Smooth muscle cell (in vitro differentiated cells): ENCODE results near the gene ANKRD33B. TPM values are rescaled to one million over a fixed set of nuclear protein-coding genes. Genes with fewer than 3 reads are reported as not detected.

Source experiments
- DNase-seq: peaks from one replicate; lab custom pipeline; 2025; ENCODE audit not compliant: unreplicated experiment; lab: John Stamatoyannopoulos, UW
- H2AFZ ChIP-seq: fragments of 200-600 bp; sonication (generic); 2 replicates; pipeline ENCODE4 v1.6.0; 2016; ENCODE audit warnings: antibody characterized with exemption, low read depth, mild to moderate bottlenecking
- H3F3A ChIP-seq: fragments of 200-600 bp; sonication (generic); 2 replicates; pipeline ENCODE4 v1.6.0; 2017; ENCODE audit warnings: antibody characterized with exemption, low read depth
- H3K27ac ChIP-seq: fragments of 200-600 bp; sonication (generic); 2 replicates; pipeline ENCODE4 v1.5.1; 2016; ENCODE audit warnings: low read depth, mild to moderate bottlenecking
- H3K27me3 ChIP-seq: fragments of 200-600 bp; sonication (generic); 2 replicates; pipeline ENCODE4 v1.6.1; 2016; ENCODE audit warnings: low read depth, mild to moderate bottlenecking
- H3K36me3 ChIP-seq: fragments of 200-600 bp; sonication (generic); 2 replicates; pipeline ENCODE4 v1.5.1; 2016; ENCODE audit warnings: low read depth
- H3K4me1 ChIP-seq: fragments of 200-600 bp; sonication (generic); 2 replicates; pipeline ENCODE4 v1.5.1; 2016; ENCODE audit warnings: low read depth
- H3K4me2 ChIP-seq: fragments of 200-600 bp; sonication (generic); 2 replicates; pipeline ENCODE4 v1.6.0; 2016; ENCODE audit warnings: mild to moderate bottlenecking
- H3K4me3 ChIP-seq: fragments of 200-600 bp; sonication (generic); 2 replicates; pipeline ENCODE4 v1.5.1; 2016; ENCODE audit warnings: mild to moderate bottlenecking
- H3K79me2 ChIP-seq: fragments of 200-600 bp; sonication (generic); 2 replicates; pipeline ENCODE4 v1.6.0; 2016; ENCODE audit warnings: low read depth, mild to moderate bottlenecking
- H3K9ac ChIP-seq: fragments of 200-600 bp; sonication (generic); 2 replicates; pipeline ENCODE4 v1.6.0; 2016; ENCODE audit warnings: low read depth
- H3K9me3 ChIP-seq: fragments of 200-600 bp; sonication (generic); replicated peaks from 2 replicates; pipeline ENCODE4 v1.5.1; 2016; ENCODE audit warnings: low read depth
- H4K20me1 ChIP-seq: fragments of 200-600 bp; sonication (generic); 2 replicates; pipeline ENCODE4 v1.6.0; 2016; ENCODE audit warnings: low read depth
- CTCF ChIP-seq: fragments of 200-600 bp; sonication (generic); IDR thresholded peaks from 2 replicates; pipeline ENCODE4 v1.5.1; 2017; ENCODE audit warnings: borderline replicate concordance, mild to moderate bottlenecking, antibody characterized with exemption; ENCODE audit not compliant: insufficient read depth, poor library complexity, severe bottlenecking
- WGBS: methylation state at CpG from one replicate; pipeline ENCODE4 v1.1.7; 2016; ENCODE audit warnings: low lambda C conversion rate; 5-methylcytosine and 5-hydroxymethylcytosine counted together
- polyA plus RNA-seq: library from polyadenylated mRNA; unstranded; fragments of >200 nt; fragmentation: Nextera tagmentation; extraction: Ambion mirVana; gene quantifications from 2 replicates; pipeline ENCODE4 v1.2.1, GENCODE V29; 2016
- total RNA-seq: library from RNA; depleted of rRNA; stranded (reverse); fragments of >200 nt; gene quantifications from 2 replicates; pipeline ENCODE4 v1.2.3, GENCODE V29; 2014

The ANKRD33B gene
- total and polyA plus RNA-seq, 2 experiments from 2014 or later = 1.2 to 2.2 TPM

GRCh38 chr5:10672146-10673016 lies 108.5 kb downstream of the ANKRD33B start:
- DNase-seq = no peak
- Histone ChIP-seq H3K79me2 (no peaks in the 10 kb centered on the region), H3K9ac (no peak overlapping the region), H2AFZ (no peak overlapping the region), H3K27me3 (no peaks in the 10 kb centered on the region), H3F3A (no peaks in the 10 kb centered on the region), H3K4me1 (no peaks in the 10 kb centered on the region), H3K4me3 (no peak overlapping the region), H3K27ac (no peak overlapping the region), H3K4me2 (no peak overlapping the region), H4K20me1 (no peaks in the 10 kb centered on the region), H3K36me3 (no peaks in the 10 kb centered on the region), H3K9me3 (no peaks in the 10 kb centered on the region)
- 97% methylated on average over 7 of the region's 7 CpGs for WGBS
- no peak for TF ChIP-seq CTCF

- Histone ChIP-seq H3K27ac (no peak overlapping the region), H3K9me3 (no peaks in the 10 kb centered on the region), H3K9ac (no peak overlapping the region), H3K79me2 (no peaks in the 10 kb centered on the region), H3K4me2 (no peak overlapping the region), H3K27me3 (no peaks in the 10 kb centered on the region), H3K4me3 (no peak overlapping the region), H3K36me3 (no peaks in the 10 kb centered on the region), H3F3A (no peaks in the 10 kb centered on the region), H3K4me1 (no peaks in the 10 kb centered on the region), H2AFZ (no peak overlapping the region), H4K20me1 (peaks cover 2% of the 10 kb centered on the region)
- DNase-seq = no peak
- TF ChIP-seq CTCF = no peak
- 87% methylated on average over 8 of the region's 8 CpGs for WGBS
Observed at GRCh38 chr5:10673017-10673389, 109.1 kb downstream of the ANKRD33B start.

- H3F3A ChIP-seq = no peaks in the 10 kb centered on the region
- no peaks in the 10 kb centered on the region for H3K4me1 ChIP-seq
- peaks cover 5% of the 10 kb centered on the region for H4K20me1 ChIP-seq
- no peaks in the 10 kb centered on the region for H3K9me3 ChIP-seq
- no peak for TF ChIP-seq CTCF
- H3K27me3 ChIP-seq = no peaks in the 10 kb centered on the region
- no peak overlapping the region for H3K9ac ChIP-seq
- WGBS = 90% methylated on average over 9 of the region's 9 CpGs
- no peak overlapping the region for H3K4me2 ChIP-seq
- no peaks in the 10 kb centered on the region for H3K79me2 ChIP-seq
- no peak overlapping the region for H2AFZ ChIP-seq
- H3K36me3 ChIP-seq = no peaks in the 10 kb centered on the region
- no peak for DNase-seq
- H3K27ac ChIP-seq = no peak overlapping the region
- no peak overlapping the region for H3K4me3 ChIP-seq
Observed at GRCh38 chr5:10673407-10673806, 109.5 kb downstream of the ANKRD33B start.

- WGBS = 96% methylated on average over 11 of the region's 11 CpGs
- peaks cover 12% of the 10 kb centered on the region for H4K20me1 ChIP-seq
Observed at GRCh38 chr5:10674096-10674495, 110.2 kb downstream of the ANKRD33B start.

More at GRCh38 chr5:10674096-10674495, 110.2 kb downstream of the ANKRD33B start:
- no peak for TF ChIP-seq CTCF
- no peaks in the 10 kb centered on the region for H3K9me3 ChIP-seq
- DNase-seq = no peak
- no peaks in the 10 kb centered on the region for H3K4me1 ChIP-seq
- H3K9ac ChIP-seq = no peak overlapping the region
- H2AFZ ChIP-seq = no peak overlapping the region
- H3K36me3 ChIP-seq = no peaks in the 10 kb centered on the region
- no peak overlapping the region for H3K27ac ChIP-seq
- H3K4me2 ChIP-seq = no peak overlapping the region
- H3K79me2 ChIP-seq = no peaks in the 10 kb centered on the region
- H3K27me3 ChIP-seq = no peaks in the 10 kb centered on the region
- no peak overlapping the region for H3K4me3 ChIP-seq
- H3F3A ChIP-seq = peaks cover 5% of the 10 kb centered on the region
